ENCODE measurements around the gene MRM1. TPM values are rescaled to one million over a fixed set of nuclear protein-coding genes. Genes with fewer than 3 reads are reported as not detected.

Gene MRM1
- total and polyA plus RNA-seq, 9 of the 15 experiments (the other 6 are each of a cell fraction or from before 2014, with no cell fraction given) = 0.61 to 28.4 (median 21.5) TPM

- TF ChIP-seq USF1 (CRISPR knock-in tag; IDR thresholded peaks at IDR 0.05) = no peak
- peak; percentile 37; the same call in 1 of the 2 replicates for TF ChIP-seq RB1 (IDR thresholded peaks at IDR 0.05; ENCODE audit: low read depth)
- no peak for TF ChIP-seq PHB (CRISPR knock-in tag; IDR thresholded peaks at IDR 0.05)
- TF ChIP-seq MTA3 (IDR thresholded peaks at IDR 0.05; ENCODE audit: borderline replicate concordance) = no peak
- no peak for TF ChIP-seq RFX7 (CRISPR knock-in tag; IDR thresholded peaks at IDR 0.05)
- 0 out of 2 replicates have a peak, but pooled peaks have one; percentile 24 for TF ChIP-seq CTBP1 (IDR thresholded peaks at IDR 0.05; ENCODE audit: borderline replicate concordance)
- no peak for TF ChIP-seq PRPF4 (IDR thresholded peaks at IDR 0.05; ENCODE audit: insufficient read depth, low read depth, low read length, poor library complexity, severe bottlenecking)
- no peak for TF ChIP-seq FOXO4 (CRISPR knock-in tag; IDR thresholded peaks at IDR 0.05)
- TF ChIP-seq CEBPB (tag; IDR thresholded peaks at IDR 0.05) = no peak
- TF ChIP-seq, protein P1, sequence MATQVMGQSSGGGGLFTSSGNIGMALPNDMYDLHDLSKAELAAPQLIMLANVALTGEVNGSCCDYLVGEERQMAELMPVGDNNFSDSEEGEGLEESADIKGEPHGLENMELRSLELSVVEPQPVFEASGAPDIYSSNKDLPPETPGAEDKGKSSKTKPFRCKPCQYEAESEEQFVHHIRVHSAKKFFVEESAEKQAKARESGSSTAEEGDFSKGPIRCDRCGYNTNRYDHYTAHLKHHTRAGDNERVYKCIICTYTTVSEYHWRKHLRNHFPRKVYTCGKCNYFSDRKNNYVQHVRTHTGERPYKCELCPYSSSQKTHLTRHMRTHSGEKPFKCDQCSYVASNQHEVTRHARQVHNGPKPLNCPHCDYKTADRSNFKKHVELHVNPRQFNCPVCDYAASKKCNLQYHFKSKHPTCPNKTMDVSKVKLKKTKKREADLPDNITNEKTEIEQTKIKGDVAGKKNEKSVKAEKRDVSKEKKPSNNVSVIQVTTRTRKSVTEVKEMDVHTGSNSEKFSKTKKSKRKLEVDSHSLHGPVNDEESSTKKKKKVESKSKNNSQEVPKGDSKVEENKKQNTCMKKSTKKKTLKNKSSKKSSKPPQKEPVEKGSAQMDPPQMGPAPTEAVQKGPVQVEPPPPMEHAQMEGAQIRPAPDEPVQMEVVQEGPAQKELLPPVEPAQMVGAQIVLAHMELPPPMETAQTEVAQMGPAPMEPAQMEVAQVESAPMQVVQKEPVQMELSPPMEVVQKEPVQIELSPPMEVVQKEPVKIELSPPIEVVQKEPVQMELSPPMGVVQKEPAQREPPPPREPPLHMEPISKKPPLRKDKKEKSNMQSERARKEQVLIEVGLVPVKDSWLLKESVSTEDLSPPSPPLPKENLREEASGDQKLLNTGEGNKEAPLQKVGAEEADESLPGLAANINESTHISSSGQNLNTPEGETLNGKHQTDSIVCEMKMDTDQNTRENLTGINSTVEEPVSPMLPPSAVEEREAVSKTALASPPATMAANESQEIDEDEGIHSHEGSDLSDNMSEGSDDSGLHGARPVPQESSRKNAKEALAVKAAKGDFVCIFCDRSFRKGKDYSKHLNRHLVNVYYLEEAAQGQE (IDR thresholded peaks at IDR 0.05; ENCODE audit: borderline replicate concordance) = peak; percentile 84
- TF ChIP-seq, protein P1 (CRISPR knock-in tag; IDR thresholded peaks at IDR 0.05; ENCODE audit: low read depth) = no peak
- TF ChIP-seq, protein P2, sequence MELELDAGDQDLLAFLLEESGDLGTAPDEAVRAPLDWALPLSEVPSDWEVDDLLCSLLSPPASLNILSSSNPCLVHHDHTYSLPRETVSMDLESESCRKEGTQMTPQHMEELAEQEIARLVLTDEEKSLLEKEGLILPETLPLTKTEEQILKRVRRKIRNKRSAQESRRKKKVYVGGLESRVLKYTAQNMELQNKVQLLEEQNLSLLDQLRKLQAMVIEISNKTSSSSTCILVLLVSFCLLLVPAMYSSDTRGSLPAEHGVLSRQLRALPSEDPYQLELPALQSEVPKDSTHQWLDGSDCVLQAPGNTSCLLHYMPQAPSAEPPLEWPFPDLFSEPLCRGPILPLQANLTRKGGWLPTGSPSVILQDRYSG (tag; conservative IDR thresholded peaks at IDR 0.05; ENCODE audit: low read depth) = no peak
These were observed 28.0 kb downstream of the MRM1 start (continued) for GRCh38 chr17:36629252-36629847.
